ENCODE results near the gene LNX1. TPM values are rescaled to one million over a fixed set of nuclear protein-coding genes. Genes with fewer than 3 reads are reported as not detected.

Gene LNX1
- total and polyA plus RNA-seq, 2 of the 8 experiments (the other 6 are each of a cell fraction or from before 2014, with no cell fraction given) = 2.7 to 3.8 TPM

GRCh38 chr4:53633608-53634007 lies 42.3 kb upstream of the LNX1 start:
- H4K8ac ChIP-seq (ENCODE audit: extremely low read depth, insufficient read depth, low read length) = no peak overlapping the region
- H4K20me1 ChIP-seq (replicated peaks in 1 of 2; ENCODE audit: control insufficient read depth in 1 of 2, insufficient read depth in 2 of 2, low read length in 2 of 2) = no peaks in the 10 kb centered on the region
- ChIA-PET POLR2A (ENCODE audit: partially characterized antibody) (no interaction called here), CTCF (ENCODE audit: partially characterized antibody) (interaction anchor here (0.9 kb wide), 1 partner anchor 143 kb away, joined by 3 read pairs; no protein-coding TSS in a partner anchor)
- no peak overlapping the region for H2BK120ac ChIP-seq (replicated peaks; ENCODE audit: low read depth, low read length)
- WGBS, 2 experiments (ENCODE audit: extremely low coverage in 1 of 2, insufficient coverage in 1 of 2, insufficient read length in 1 of 2, insufficient replicate concordance in 2 of 2, low coverage in 1 of 2, low lambda C conversion rate in 2 of 2, missing lambda C conversion rate in 1 of 2) = 89% methylated on average over 4 of the region's 4 CpGs; no CpG with 5 or more reads in 1 of the 2 experiments
- H3K79me2 ChIP-seq (ENCODE audit: control insufficient read depth in 1 of 2, insufficient read depth in 2 of 2, low read length in 2 of 2) = no peaks in the 10 kb centered on the region
- no peak overlapping the region for H4K91ac ChIP-seq (replicated peaks; ENCODE audit: insufficient read length, low read length)
- no peak overlapping the region for H3K56ac ChIP-seq (replicated peaks; ENCODE audit: insufficient read length, low read depth, low read length)
- no peak overlapping the region for H2BK20ac ChIP-seq (ENCODE audit: low read length)
- no peak overlapping the region for H3K14ac ChIP-seq (ENCODE audit: insufficient read length)
- no peak overlapping the region for H2BK12ac ChIP-seq (ENCODE audit: low read depth, low read length)
- H3K4ac ChIP-seq (replicated peaks; ENCODE audit: insufficient read length, low read depth, low read length) = no peak overlapping the region
- H3K9me3 ChIP-seq (ENCODE audit: insufficient read depth in 2 of 2, low read depth in 1 of 2, low read length in 1 of 2) = no peaks in the 10 kb centered on the region
- FAIRE-seq (no peak), DNase-seq (ENCODE audit: low read depth in 1 of 2, low spot score in 2 of 2) (no peak)
- no peak overlapping the region for H3K9ac ChIP-seq (replicated peaks in 1 of 4; ENCODE audit: extremely low read depth in 1 of 4, low read depth in 3 of 4, low read length in 3 of 4)
- no peak overlapping the region for H2BK15ac ChIP-seq (ENCODE audit: low read length)
- no peak overlapping the region for H4K5ac ChIP-seq (ENCODE audit: insufficient read length, low read depth, low read length)
- no peaks in the 10 kb centered on the region for H3K79me1 ChIP-seq (ENCODE audit: low read depth, low read length)
- no peak overlapping the region for H2AK5ac ChIP-seq (ENCODE audit: low read depth, low read length)
- no peak overlapping the region for H3K4me2 ChIP-seq (ENCODE audit: insufficient read depth in 1 of 2, low read depth in 2 of 2, low read length in 2 of 2)
- no peak overlapping the region for H3K27ac ChIP-seq (ENCODE audit: low read depth, low read length)
- no peaks in the 10 kb centered on the region for H3K23me2 ChIP-seq (ENCODE audit: low read depth, low read length)
- no peak overlapping the region for H3K18ac ChIP-seq (ENCODE audit: extremely low read depth, low read length)
- H3K4me3 ChIP-seq (ENCODE audit: extremely low read depth in 1 of 4, insufficient read depth in 2 of 4, low read depth in 3 of 4, low read length in 4 of 4) = no peak overlapping the region
- no peak overlapping the region for H3K23ac ChIP-seq (ENCODE audit: insufficient read length)
- H3K4me1 ChIP-seq (replicated peaks in 1 of 4; ENCODE audit: control insufficient read depth in 3 of 4, insufficient read depth in 4 of 4, low read length in 3 of 4) = no peaks in the 10 kb centered on the region
- no peak overlapping the region for H2BK5ac ChIP-seq (ENCODE audit: low read depth, low read length)
- no peaks in the 10 kb centered on the region for H3K36me3 ChIP-seq (ENCODE audit: control insufficient read depth in 2 of 4, insufficient read depth in 4 of 4, low read length in 3 of 4)
- H2AFZ ChIP-seq (ENCODE audit: low read length) = no peak overlapping the region
- no peaks in the 10 kb centered on the region for H3K27me3 ChIP-seq (replicated peaks in 1 of 4; ENCODE audit: control insufficient read depth in 3 of 4, extremely low read depth in 1 of 4, insufficient read depth in 3 of 4, low read length in 3 of 4)
- TF ChIP-seq BACH1 (IDR thresholded peaks at IDR 0.05; ENCODE audit: low read length) = no peak
- TF ChIP-seq NRF1 (IDR thresholded peaks at IDR 0.05; ENCODE audit: low read depth, low read length) = no peak
- TF ChIP-seq JUND (IDR thresholded peaks at IDR 0.05; ENCODE audit: low read length) = no peak
- no peak for TF ChIP-seq RAD21 (IDR thresholded peaks at IDR 0.05 in 1 of 2, conservative IDR thresholded peaks at IDR 0.05 in 1 of 2; ENCODE audit: low read depth in 2 of 2, low read length in 2 of 2)
- no peak for TF ChIP-seq GTF2F1 (IDR thresholded peaks at IDR 0.05; ENCODE audit: borderline replicate concordance, low read depth, low read length)
- TF ChIP-seq ATF2 (IDR thresholded peaks at IDR 0.05; ENCODE audit: low read length) = no peak
- TF ChIP-seq PHF8 (conservative IDR thresholded peaks at IDR 0.05; ENCODE audit: low read depth, low read length) = no peak
- TF ChIP-seq SP4 (IDR thresholded peaks at IDR 0.05; ENCODE audit: low read length) = no peak
- TF ChIP-seq SRF (IDR thresholded peaks at IDR 0.05; ENCODE audit: low read depth, low read length) = no peak
- TF ChIP-seq SAP30 (IDR thresholded peaks at IDR 0.05; ENCODE audit: insufficient read depth, insufficient replicate concordance, low read length) = no peak
- TF ChIP-seq ATF3 (IDR thresholded peaks at IDR 0.05; ENCODE audit: insufficient read depth, low read depth, low read length) = no peak
- TF ChIP-seq HDAC2 (IDR thresholded peaks at IDR 0.05; ENCODE audit: borderline replicate concordance in 1 of 2, low read depth in 2 of 2, low read length in 2 of 2) = no peak

All from H1 (cell line).